ENCODE data around the gene PDE6G. TPM values are rescaled to one million over a fixed set of nuclear protein-coding genes. Genes with fewer than 3 reads are reported as not detected.

PDE6G gene
- total and polyA plus RNA-seq, 2 donors (not counting 3 experiments of a cell fraction or from before 2014, with no cell fraction given), result 1.8 to 3.7 TPM

- no peaks in the 10 kb centered on the region for H3K4me1 ChIP-seq (ENCODE audit: control insufficient read depth, extremely low read depth, insufficient read depth, low read length)
- ChIA-PET CTCF (interaction anchor here (1.0 kb wide), 1 partner anchor 11 kb away, joined by 4 read pairs; no protein-coding TSS in a partner anchor), POLR2A (no interaction called here)
- TF ChIP-seq POLR2AphosphoS5 (IDR thresholded peaks at IDR 0.05; ENCODE audit: insufficient read depth, low read depth, low read length) (no peak), GATA2 (IDR thresholded peaks at IDR 0.05; ENCODE audit: insufficient read depth, insufficient read length, low read depth, low read length) (no peak), CTCF (IDR thresholded peaks at IDR 0.05; ENCODE audit: extremely low read depth in 1 of 2, insufficient read depth in 1 of 2, low read depth in 1 of 2, low read length in 2 of 2) (no peak)
- no peaks in the 10 kb centered on the region for H3K36me3 ChIP-seq (ENCODE audit: control insufficient read depth in 2 of 2, extremely low read depth in 1 of 2, insufficient read depth in 2 of 2, low read length in 2 of 2)
- no peaks in the 10 kb centered on the region for H3K9me3 ChIP-seq (replicated peaks; ENCODE audit: control insufficient read depth, insufficient read depth, low read length)
- no peak overlapping the region for H3K27ac ChIP-seq (ENCODE audit: insufficient read depth, low read depth, low read length)
- no peak overlapping the region for H2AFZ ChIP-seq (ENCODE audit: low read depth, low read length)
- intact Hi-C loops (cut with micrococcal nuclease), result no loop called here
- no peaks in the 10 kb centered on the region for H3K79me2 ChIP-seq (ENCODE audit: control insufficient read depth, insufficient read depth, low read length)
- no peak overlapping the region for H3K9ac ChIP-seq (replicated peaks; ENCODE audit: extremely low read depth, insufficient read depth, low read length)
- no TSS peak for BruUV-seq (replicated peaks)
- FAIRE-seq, result no peak
- H4K20me1 ChIP-seq (replicated peaks; ENCODE audit: control insufficient read depth, extremely low read depth, insufficient read depth, low read length), result no peaks in the 10 kb centered on the region
- H3K9me1 ChIP-seq (replicated peaks; ENCODE audit: control insufficient read depth, extremely low read depth, insufficient read depth, low read length), result no peaks in the 10 kb centered on the region
- DNase-seq (ENCODE audit: low read depth, low spot score), result no peak
- no peak overlapping the region for H3K4me2 ChIP-seq (ENCODE audit: insufficient read depth, low read length)
- peaks cover 18 to 22% of the 10 kb centered on the region in 2 experiments for H3K27me3 ChIP-seq (ENCODE audit: control insufficient read depth in 2 of 2, insufficient read depth in 2 of 2, low read length in 2 of 2)
- no peak overlapping the region for H3K4me3 ChIP-seq (replicated peaks in 1 of 3; ENCODE audit: insufficient read depth in 1 of 3, low read depth in 1 of 3, low read length in 3 of 3)
- dilution Hi-C loops (cut with MboI; ENCODE audit: extremely low pct_ligation_motif_present, low sequenced_read_pairs), result no loop called here
These were observed 9.3 kb downstream of the PDE6G start for GRCh38 chr17:81646869-81647600.

Data from endothelial cell of umbilical vein (primary cell).